ENCODE results near the gene FANCD2. TPM values are rescaled to one million over a fixed set of nuclear protein-coding genes. Genes with fewer than 3 reads are reported as not detected.
"Not testable (repeated sequence)": the region's sequence is repeated elsewhere in the genome, so short reads cannot be mapped to it uniquely, and the experiment has no call there.

The FANCD2 gene
- total RNA-seq, 1 donor from 2014 or later = 5.8 TPM

GRCh38 chr3:10099041-10099440, 72.8 kb downstream of the FANCD2 start:
- DNase-seq (ENCODE audit: low read depth in 2 of 2) = no peak

GRCh38 chr3:10106919-10107318, 80.7 kb downstream of the FANCD2 start:
- no peak for DNase-seq (ENCODE audit: low read depth in 2 of 2)

GRCh38 chr3:10108091-10108490, 81.9 kb downstream of the FANCD2 start, which contains the start of gene FANCD2OS:
Gene FANCD2OS, minus strand, starts transcription at chr3:10108255. Its CDS starts 3,481 bp downstream, at chr3:10104774.
- DNase-seq (ENCODE audit: low read depth in 2 of 2) = no peak

GRCh38 chr3:10115326-10116137, 89.3 kb downstream of the FANCD2 start, which contains the start of gene BRK1:
Gene BRK1, plus strand, starts transcription at chr3:10115675. Its CDS starts 27 bp downstream, at chr3:10115702.
- DNase-seq (ENCODE audit: low read depth in 2 of 2) = peak; percentile 97 to 98

DNA sequence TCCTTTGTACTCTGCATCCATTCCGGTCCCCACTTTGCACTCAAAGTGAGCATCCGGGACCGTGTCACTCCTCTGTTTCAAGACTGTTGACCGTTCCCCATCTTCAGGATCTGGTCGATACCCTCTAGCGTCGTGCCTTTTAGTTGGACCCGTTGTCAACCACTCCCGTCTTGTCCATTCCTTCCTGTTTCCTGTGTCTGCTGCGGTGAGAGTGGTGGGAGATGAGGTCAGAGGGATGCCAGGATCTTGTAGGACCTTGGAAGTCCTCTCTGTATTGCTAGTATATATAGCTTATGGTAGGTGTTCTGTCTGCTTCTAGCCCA, 89.9 kb downstream of the FANCD2 start:
- peak in 1 of 2 donors; percentile 74 for DNase-seq (ENCODE audit: low read depth in 2 of 2)

- DNase-seq (ENCODE audit: low read depth in 2 of 2) = no peak
Measured at GRCh38 chr3:10116928-10117327, 90.7 kb downstream of the FANCD2 start.

- DNase-seq (ENCODE audit: low read depth in 2 of 2) = no peak
Measured at GRCh38 chr3:10119376-10119775, 93.1 kb downstream of the FANCD2 start.

GRCh38 chr3:10121064-10121463, 94.8 kb downstream of the FANCD2 start:
- no peak for DNase-seq (ENCODE audit: low read depth in 2 of 2)

GRCh38 chr3:10122724-10123123, 96.5 kb downstream of the FANCD2 start:
- DNase-seq (ENCODE audit: low read depth in 2 of 2) = no peak

GRCh38 chr3:10135872-10136271, 109.6 kb downstream of the FANCD2 start:
- not testable (repeated sequence) for DNase-seq (ENCODE audit: low read depth in 2 of 2)

- no peak for DNase-seq (ENCODE audit: low read depth in 2 of 2)
Measured at GRCh38 chr3:10136426-10137005, 110.3 kb downstream of the FANCD2 start.

DNA sequence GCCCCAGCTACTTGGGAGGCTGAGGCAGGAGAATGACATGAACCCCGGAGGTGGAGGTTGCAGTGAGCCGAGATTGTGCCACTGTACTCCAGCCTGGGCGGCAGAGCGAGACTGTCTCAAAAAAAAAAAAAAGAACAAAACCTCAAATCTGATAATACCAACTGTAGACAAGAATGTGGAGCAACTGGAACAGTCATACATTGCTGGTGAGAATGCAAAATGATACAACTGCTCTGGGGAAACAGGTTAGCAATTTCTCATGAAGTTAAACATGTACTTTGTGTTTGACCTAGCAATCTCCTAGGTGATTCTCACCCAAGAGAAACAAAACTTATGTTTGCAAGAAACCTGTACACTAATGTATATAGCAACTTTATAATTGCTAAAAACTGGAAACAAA, 110.9 kb downstream of the FANCD2 start:
- no peak for DNase-seq (ENCODE audit: low read depth in 2 of 2)

GRCh38 chr3:10140996-10141546, 114.8 kb downstream of the FANCD2 start:
- peak in 1 of 2 donors; percentile 11 for DNase-seq (ENCODE audit: low read depth in 2 of 2)

GRCh38 chr3:10142707-10143560, 116.7 kb downstream of the FANCD2 start:
- DNase-seq (ENCODE audit: low read depth in 2 of 2) = peak in 1 of 2 donors; percentile 42

GRCh38 chr3:10145685-10146084, 119.4 kb downstream of the FANCD2 start:
- DNase-seq (ENCODE audit: low read depth in 2 of 2) = no peak

DNA sequence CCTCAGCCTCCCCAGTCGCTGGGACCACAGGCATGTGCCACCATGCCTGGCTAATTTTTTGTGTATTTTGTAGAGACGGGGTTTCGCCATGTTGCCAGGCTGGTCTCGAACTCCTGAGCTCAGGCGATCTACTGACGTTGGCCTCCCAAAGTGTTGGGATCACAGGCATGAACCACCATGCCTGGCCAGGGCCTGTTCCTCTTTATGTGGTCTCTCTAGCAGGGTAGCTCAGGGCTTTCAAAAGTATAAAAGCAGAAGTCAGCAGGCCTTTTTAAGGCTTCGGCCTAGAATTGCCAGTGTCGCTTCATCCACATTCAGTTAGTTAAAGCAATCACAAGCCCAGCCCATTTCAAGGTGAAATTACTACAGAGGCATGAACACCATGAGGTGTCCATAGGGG, 123.0 kb downstream of the FANCD2 start:
- no peak for DNase-seq (ENCODE audit: low read depth in 2 of 2)

DNA sequence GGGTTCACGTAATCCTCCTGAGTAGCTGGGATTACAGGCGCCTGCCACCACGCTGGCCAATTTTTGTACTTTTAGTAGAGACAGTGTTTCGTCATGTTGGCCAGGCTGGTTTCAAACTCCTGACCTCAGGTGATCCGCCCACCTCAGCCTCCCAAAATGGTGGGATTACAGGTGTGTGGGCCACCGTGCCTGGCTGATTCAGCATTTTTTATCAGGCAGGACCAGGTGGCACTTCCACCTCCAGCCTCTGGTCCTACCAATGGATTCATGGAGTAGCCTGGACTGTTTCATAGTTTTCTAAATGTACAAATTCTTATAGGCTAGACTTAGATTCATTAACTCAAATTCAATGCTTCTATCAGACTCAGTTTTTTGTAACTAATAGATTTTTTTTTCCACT, 124.8 kb downstream of the FANCD2 start:
- no peak for DNase-seq (ENCODE audit: low read depth in 2 of 2)

Other genes starting within 250 kb of the FANCD2 start
- gene TADA3, start 234.0 kb upstream of the FANCD2 start, total RNA-seq = 19.0 and 25.4 TPM in 2 replicates
- gene ARPC4, start 233.4 kb upstream of the FANCD2 start, total RNA-seq = 247 and 251 TPM in 2 replicates
- 2.2 and 5.8 TPM in 2 replicates for gene TTLL3, start 216.2 kb upstream of the FANCD2 start, total RNA-seq
- 15.9 TPM in 2 replicates for gene RPUSD3, start 182.4 kb upstream of the FANCD2 start, total RNA-seq
- gene CIDEC, start 146.2 kb upstream of the FANCD2 start, total RNA-seq = not detected in 2 replicates
- 25.1 and 28.8 TPM in 2 replicates for gene JAGN1, start 135.8 kb upstream of the FANCD2 start, total RNA-seq
- gene IL17RE, start 123.6 kb upstream of the FANCD2 start, total RNA-seq = under 0.01 TPM in 2 replicates
- 11.5 and 17.4 TPM in 2 replicates for gene IL17RC, start 109.3 kb upstream of the FANCD2 start, total RNA-seq
- 19.8 and 60.9 TPM in 2 replicates for gene CRELD1, start 92.6 kb upstream of the FANCD2 start, total RNA-seq
- gene PRRT3, start 74.0 kb upstream of the FANCD2 start, total RNA-seq = 0.44 and 0.60 TPM in 2 replicates
- gene EMC3, start 39.6 kb upstream of the FANCD2 start, total RNA-seq = 35.3 and 59.5 TPM in 2 replicates
- gene FANCD2OS, start 81.8 kb downstream of the FANCD2 start, total RNA-seq = not detected in 2 replicates
- 113 and 126 TPM in 2 replicates for gene BRK1, start 89.2 kb downstream of the FANCD2 start, total RNA-seq
- 28.8 and 39.3 TPM in 2 replicates for gene VHL, start 115.3 kb downstream of the FANCD2 start, total RNA-seq
- gene IRAK2, start 138.5 kb downstream of the FANCD2 start, total RNA-seq = 23.5 and 27.0 TPM in 2 replicates
- gene TATDN2, start 222.0 kb downstream of the FANCD2 start, total RNA-seq = 7.2 and 8.9 TPM in 2 replicates

Data from lung microvascular endothelial cell (primary cell).